Fibroblast of skin of abdomen (primary cell): ENCODE data around the gene NANS.
"Not testable (repeated sequence)": the region's sequence is repeated elsewhere in the genome, so short reads cannot be mapped to it uniquely, and the experiment has no call there.

Source experiments
- DNase-seq: peaks from one replicate; pipeline ENCODE4 v3.0.0-alpha.2; 2013

NANS gene

GRCh38 chr9:98078895-98079294, 22.4 kb downstream of the NANS start:
- DNase-seq: no peak

GRCh38 chr9:98080326-98080725, 23.8 kb downstream of the NANS start:
- peak; percentile 45 for DNase-seq

GRCh38 chr9:98080780-98081179, 24.2 kb downstream of the NANS start:
- no peak for DNase-seq

GRCh38 chr9:98081477-98082219, 25.1 kb downstream of the NANS start:
- DNase-seq: peak; percentile 16

GRCh38 chr9:98083061-98083501, 26.5 kb downstream of the NANS start:
- no peak for DNase-seq

- no peak for DNase-seq
These were observed 27.1 kb downstream of the NANS start for GRCh38 chr9:98083566-98084183.

- DNase-seq: no peak
These were observed 27.9 kb downstream of the NANS start for GRCh38 chr9:98084396-98084795.

- DNase-seq: no peak
These were observed 28.5 kb downstream of the NANS start for GRCh38 chr9:98085058-98085457.

- no peak for DNase-seq
These were observed 29.4 kb downstream of the NANS start for GRCh38 chr9:98085944-98086343.

- DNase-seq: no peak
These were observed 29.9 kb downstream of the NANS start for GRCh38 chr9:98086461-98086860.

GRCh38 chr9:98087420-98088354, 31.2 kb downstream of the NANS start:
- peak; percentile 62 for DNase-seq

GRCh38 chr9:98090674-98091073, 34.1 kb downstream of the NANS start:
- DNase-seq: not testable (repeated sequence)

GRCh38 chr9:98091735-98092612, 35.4 kb downstream of the NANS start:
- peak; percentile 17 for DNase-seq

- no peak for DNase-seq
These were observed 36.0 kb downstream of the NANS start for GRCh38 chr9:98092613-98092931.

- DNase-seq: no peak
These were observed 37.8 kb downstream of the NANS start for GRCh38 chr9:98094316-98094715.

- DNase-seq: no peak
These were observed 38.3 kb downstream of the NANS start for GRCh38 chr9:98094851-98095250.

GRCh38 chr9:98095401-98095800, 38.9 kb downstream of the NANS start:
- no peak for DNase-seq

GRCh38 chr9:98096091-98096490, 39.6 kb downstream of the NANS start:
- DNase-seq: no peak

- DNase-seq: no peak
These were observed 41.3 kb downstream of the NANS start for GRCh38 chr9:98097836-98098235.

- DNase-seq: no peak
These were observed 42.8 kb downstream of the NANS start for GRCh38 chr9:98099346-98099745.

GRCh38 chr9:98099898-98100297, 43.4 kb downstream of the NANS start:
- no peak for DNase-seq

- DNase-seq: no peak
These were observed 43.9 kb downstream of the NANS start for GRCh38 chr9:98100456-98100855.
